IPS-18a (cell line): ENCODE data around the gene NUDT14.

ENCODE experiments used
- H3K27ac ChIP-seq: one replicate; pipeline ENCODE4 v1.5.1; 2013; ENCODE audit warnings: low read length
- H3K27me3 ChIP-seq: one replicate; pipeline ENCODE4 v1.6.1; 2013; ENCODE audit warnings: mild to moderate bottlenecking, low read length; ENCODE audit not compliant: control insufficient read depth, insufficient read depth
- H3K36me3 ChIP-seq: one replicate; pipeline ENCODE4 v1.6.1; 2013; ENCODE audit warnings: low read depth, low read length; ENCODE audit not compliant: control insufficient read depth
- H3K4me1 ChIP-seq: one replicate; pipeline ENCODE4 v1.6.1; 2013; ENCODE audit warnings: low read depth, low read length; ENCODE audit not compliant: control insufficient read depth
- H3K4me3 ChIP-seq: one replicate; pipeline ENCODE4 v1.5.1; 2013; ENCODE audit warnings: low read length
- H3K9ac ChIP-seq: one replicate; pipeline ENCODE4 v1.6.1; 2013; ENCODE audit warnings: mild to moderate bottlenecking, low read length, moderate library complexity
- H3K9me3 ChIP-seq: one replicate; pipeline ENCODE4 v1.6.1; 2013; ENCODE audit warnings: low read depth, low read length; ENCODE audit not compliant: control insufficient read depth

The NUDT14 gene

DNA sequence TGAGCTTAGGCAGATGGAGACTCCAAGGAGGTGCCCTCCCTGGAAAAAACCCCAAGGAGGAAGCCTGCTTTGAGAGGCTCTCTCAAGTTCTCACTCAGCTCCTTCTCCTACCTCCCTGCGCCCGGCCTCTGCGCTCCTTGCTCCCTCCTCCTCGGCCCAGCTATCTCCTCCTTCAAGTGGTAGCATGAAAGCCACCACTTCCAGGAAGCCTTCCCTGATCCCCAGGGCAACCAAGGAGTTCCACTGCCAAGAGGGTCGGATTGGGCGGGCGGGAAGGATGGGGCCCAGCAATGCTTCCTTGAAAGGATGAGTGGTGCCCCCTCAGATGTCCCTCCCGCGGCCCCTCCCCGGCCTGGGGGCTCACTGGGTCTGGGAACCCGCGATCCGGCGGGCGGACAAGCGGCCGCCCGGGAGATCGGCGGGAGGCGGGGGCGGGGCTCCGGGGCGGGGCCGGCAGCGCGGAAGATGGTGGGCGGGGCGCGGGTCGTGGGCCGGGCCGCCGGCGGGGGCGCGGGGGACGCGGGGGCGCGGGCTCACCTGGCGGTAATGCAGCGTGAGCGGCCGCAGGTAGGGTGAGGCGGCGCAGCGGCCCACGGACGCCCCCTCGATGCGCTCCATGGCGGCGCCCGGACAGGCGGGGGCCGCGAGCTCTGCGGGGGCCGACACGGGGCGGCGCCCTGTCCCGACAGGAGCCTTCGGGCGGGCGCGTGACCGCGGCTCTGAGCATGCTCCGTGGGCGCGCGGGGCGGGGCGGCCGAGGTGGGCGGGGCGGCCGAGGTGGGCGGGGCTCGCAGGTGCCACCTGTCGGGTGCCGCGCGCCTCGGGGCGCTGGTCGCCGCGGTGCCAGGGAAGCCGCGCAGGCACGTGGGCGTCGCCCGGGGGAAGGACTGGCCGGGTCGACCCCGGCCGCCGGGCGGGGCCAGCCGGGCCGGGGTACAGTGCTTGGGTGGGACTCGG is at the start of gene NUDT14:
TSS of gene NUDT14 (minus strand) at position 721 of the 957 bp plus-strand sequence. CDS start at position 618, 103 bp downstream.
- Histone ChIP-seq H3K27ac (no peak within 1 kb of the TSS), H3K4me3 (peak within 1 kb of the TSS; percentile 50), H3K9ac (no peak within 1 kb of the TSS), H3K9me3 (no peaks in the 10 kb centered on the region), H3K36me3 (no peaks in the 10 kb centered on the region), H3K27me3 (peaks cover 29% of the 10 kb centered on the region), H3K4me1 (no peaks in the 10 kb centered on the region)

- Histone ChIP-seq H3K36me3 (peaks cover 8% of the 10 kb centered on the region), H3K9ac (no peak overlapping the region), H3K4me3 (no peak overlapping the region), H3K9me3 (no peaks in the 10 kb centered on the region), H3K27me3 (no peaks in the 10 kb centered on the region), H3K27ac (no peak overlapping the region), H3K4me1 (no peaks in the 10 kb centered on the region)
These were observed 48.1 kb upstream of the NUDT14 start for GRCh38 chr14:105229099-105229655.

DNA sequence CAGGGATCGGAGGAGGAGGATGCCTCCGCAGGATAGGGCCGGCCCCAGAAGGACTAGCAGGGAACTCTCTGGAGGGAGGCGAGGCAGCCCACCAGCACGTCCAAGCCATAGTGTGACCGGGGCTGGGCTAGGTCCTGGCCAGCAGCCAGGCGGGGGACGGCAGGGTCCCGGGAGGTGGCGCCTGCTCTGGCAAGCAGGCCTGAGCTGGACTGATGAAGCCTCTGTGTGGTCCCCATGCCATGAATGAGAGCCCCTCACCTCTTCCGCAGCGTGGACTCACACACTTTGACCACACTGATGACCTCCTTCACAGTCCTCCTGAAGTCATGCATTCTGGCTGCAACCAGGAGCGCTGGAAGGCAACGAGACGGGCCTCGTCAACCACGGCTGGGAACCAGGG is 47.5 kb upstream of the NUDT14 start:
- H3K27me3 ChIP-seq: no peaks in the 10 kb centered on the region
- H3K36me3 ChIP-seq: peaks cover 8% of the 10 kb centered on the region
- no peak overlapping the region for H3K4me3 ChIP-seq
- no peak overlapping the region for H3K27ac ChIP-seq
- no peaks in the 10 kb centered on the region for H3K4me1 ChIP-seq
- H3K9ac ChIP-seq: no peak overlapping the region
- no peaks in the 10 kb centered on the region for H3K9me3 ChIP-seq

- H3K36me3 ChIP-seq: peaks cover 8% of the 10 kb centered on the region
- no peak overlapping the region for H3K27ac ChIP-seq
- no peak overlapping the region for H3K9ac ChIP-seq
- no peaks in the 10 kb centered on the region for H3K4me1 ChIP-seq
- H3K9me3 ChIP-seq: no peaks in the 10 kb centered on the region
- H3K27me3 ChIP-seq: no peaks in the 10 kb centered on the region
- no peak overlapping the region for H3K4me3 ChIP-seq
These were observed 46.2 kb upstream of the NUDT14 start for GRCh38 chr14:105227346-105227745.

DNA sequence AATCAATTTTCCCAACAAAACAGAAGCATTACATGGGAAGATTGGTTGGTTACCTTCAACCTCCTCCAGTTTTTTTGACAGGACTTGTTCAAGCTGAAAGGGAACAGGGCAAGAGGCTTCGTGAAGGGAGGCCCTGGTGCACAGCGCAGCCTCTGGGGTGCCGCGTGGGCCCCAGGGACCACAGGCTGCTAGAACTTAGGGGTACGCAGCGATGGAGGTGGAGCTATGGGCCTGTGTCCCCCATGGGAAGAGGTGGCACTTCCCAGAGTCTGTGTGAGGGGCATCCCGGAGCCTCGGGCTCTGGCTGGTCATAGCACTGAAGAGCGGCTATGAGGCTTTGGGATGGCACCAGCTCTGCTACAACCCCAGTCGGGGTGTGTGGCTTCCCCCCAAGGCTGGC is 45.1 kb upstream of the NUDT14 start:
- Histone ChIP-seq H3K4me1 (no peaks in the 10 kb centered on the region), H3K36me3 (peaks cover 8% of the 10 kb centered on the region), H3K9me3 (no peaks in the 10 kb centered on the region), H3K9ac (no peak overlapping the region), H3K27ac (no peak overlapping the region), H3K4me3 (no peak overlapping the region), H3K27me3 (no peaks in the 10 kb centered on the region)

DNA sequence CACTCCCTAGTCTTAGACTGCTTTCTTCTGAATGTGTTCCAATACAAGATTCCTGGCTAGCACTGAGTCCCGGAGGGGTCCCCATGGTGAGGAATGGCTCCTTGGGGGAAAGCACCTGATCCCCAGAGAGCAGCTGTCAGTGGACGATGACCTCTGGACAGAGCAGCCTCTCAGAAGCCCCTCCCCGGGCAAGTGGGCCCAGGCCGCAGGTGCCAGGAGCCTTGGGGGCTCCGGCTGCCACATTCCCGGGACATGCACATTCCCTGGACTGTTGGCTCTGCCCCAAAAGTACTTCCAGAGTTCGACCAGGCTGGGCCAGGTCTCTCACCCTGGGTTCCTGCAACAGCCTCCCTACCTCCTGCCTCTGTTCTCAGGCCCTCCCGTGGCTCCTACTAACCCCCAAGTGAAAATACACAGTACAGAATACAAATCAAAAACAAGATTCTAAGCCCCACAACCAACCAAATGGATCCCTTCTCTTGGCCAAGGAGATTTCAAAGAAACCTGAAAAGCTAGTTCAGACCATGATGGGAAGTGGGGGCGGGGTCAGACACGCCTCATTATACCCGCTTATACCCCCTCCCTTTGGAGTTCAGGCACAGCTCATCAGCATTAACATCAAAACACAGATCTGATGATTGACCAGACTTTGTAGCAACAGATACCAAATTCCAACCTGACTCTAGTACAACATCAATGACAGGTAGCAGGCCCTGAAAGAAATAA is 43.9 kb upstream of the NUDT14 start:
- Histone ChIP-seq H3K9me3 (no peaks in the 10 kb centered on the region), H3K4me1 (no peaks in the 10 kb centered on the region), H3K4me3 (no peak overlapping the region), H3K27me3 (no peaks in the 10 kb centered on the region), H3K9ac (no peak overlapping the region), H3K27ac (no peak overlapping the region), H3K36me3 (peaks cover 8% of the 10 kb centered on the region)

- no peaks in the 10 kb centered on the region for H3K9me3 ChIP-seq
- no peak overlapping the region for H3K9ac ChIP-seq
- peaks cover 10% of the 10 kb centered on the region for H3K36me3 ChIP-seq
- H3K27ac ChIP-seq: no peak overlapping the region
- no peak overlapping the region for H3K4me3 ChIP-seq
- H3K27me3 ChIP-seq: no peaks in the 10 kb centered on the region
- no peaks in the 10 kb centered on the region for H3K4me1 ChIP-seq
These were observed 42.8 kb upstream of the NUDT14 start for GRCh38 chr14:105223770-105224544.

GRCh38 chr14:105223260-105223659 is 42.1 kb upstream of the NUDT14 start:
- no peak overlapping the region for H3K9ac ChIP-seq
- H3K36me3 ChIP-seq: peaks cover 10% of the 10 kb centered on the region
- H3K4me3 ChIP-seq: no peak overlapping the region
- no peaks in the 10 kb centered on the region for H3K27me3 ChIP-seq
- H3K9me3 ChIP-seq: no peaks in the 10 kb centered on the region
- H3K27ac ChIP-seq: no peak overlapping the region
- H3K4me1 ChIP-seq: no peaks in the 10 kb centered on the region

GRCh38 chr14:105221598-105222178 is 40.6 kb upstream of the NUDT14 start:
- Histone ChIP-seq H3K36me3 (peaks cover 10% of the 10 kb centered on the region), H3K27me3 (no peaks in the 10 kb centered on the region), H3K4me3 (no peak overlapping the region), H3K9me3 (no peaks in the 10 kb centered on the region), H3K27ac (no peak overlapping the region), H3K9ac (no peak overlapping the region), H3K4me1 (no peaks in the 10 kb centered on the region)

GRCh38 chr14:105220699-105221597 is 39.8 kb upstream of the NUDT14 start:
- Histone ChIP-seq H3K27ac (no peak overlapping the region), H3K27me3 (no peaks in the 10 kb centered on the region), H3K36me3 (peaks cover 4% of the 10 kb centered on the region), H3K9me3 (no peaks in the 10 kb centered on the region), H3K9ac (no peak overlapping the region), H3K4me1 (no peaks in the 10 kb centered on the region), H3K4me3 (no peak overlapping the region)
